Fibroblast of lung (primary cell): ENCODE measurements around the gene WNT7A. TPM values are rescaled to one million over a fixed set of nuclear protein-coding genes. Genes with fewer than 3 reads are reported as not detected.

Experiments
- DNase-seq, 2 donors: peaks; one replicate each; pipeline versions ENCODE4 v3.0.0 to v3.0.0-alpha.2; 2010; ENCODE audit warnings: low read depth in 2 of 2
- H2AFZ ChIP-seq: 2 replicates; pipeline ENCODE4 v1.5.1; 2012; ENCODE audit warnings: low read length, control low read depth, inconsistent platforms
- H3K27ac ChIP-seq: 2 replicates; pipeline ENCODE4 v1.5.1; 2011; ENCODE audit warnings: low read length, control low read depth; ENCODE audit not compliant: insufficient read depth
- H3K27me3 ChIP-seq: 2 replicates; pipeline ENCODE4 v1.5.1; 2011; ENCODE audit warnings: mild to moderate bottlenecking, low read length; ENCODE audit not compliant: control insufficient read depth, insufficient read depth
- H3K36me3 ChIP-seq: 2 replicates; pipeline ENCODE4 v1.5.1; 2011; ENCODE audit warnings: low read length; ENCODE audit not compliant: control insufficient read depth, insufficient read depth
- H3K4me1 ChIP-seq: 2 replicates; pipeline ENCODE4 v1.5.1; 2011; ENCODE audit warnings: low read length; ENCODE audit not compliant: control insufficient read depth, insufficient read depth; ENCODE audit errors: extremely low read depth
- H3K4me2 ChIP-seq: 2 replicates; pipeline ENCODE4 v1.5.1; 2011; ENCODE audit warnings: low read length, control low read depth; ENCODE audit not compliant: insufficient read depth; ENCODE audit errors: extremely low read depth
- H3K4me3 ChIP-seq, 4 experiments: fragments of 200-600 bp in 1 of 4; sonication (generic) in 1 of 4; replicated peaks in 1 of 4; 2 replicates each; pipeline ENCODE4 v1.5.1; 2011 to 2016; ENCODE audit warnings: low read length in 4 of 4, low read depth in 3 of 4, mild to moderate bottlenecking in 3 of 4, control low read depth in 2 of 4, inconsistent platforms in 1 of 4, mixed read lengths in 1 of 4; ENCODE audit not compliant: insufficient read depth in 1 of 4; ENCODE audit errors: control extremely low read depth in 1 of 4
- H3K79me2 ChIP-seq: 2 replicates; pipeline ENCODE4 v1.5.1; 2012; ENCODE audit warnings: mild to moderate bottlenecking, low read length, inconsistent platforms; ENCODE audit not compliant: control insufficient read depth, insufficient read depth
- H3K9ac ChIP-seq: 2 replicates; pipeline ENCODE4 v1.5.1; 2011; ENCODE audit warnings: mild to moderate bottlenecking, low read length, control low read depth; ENCODE audit not compliant: insufficient read depth
- H3K9me3 ChIP-seq: 2 replicates; pipeline ENCODE4 v1.5.1; 2012; ENCODE audit warnings: low read depth, low read length; ENCODE audit not compliant: control insufficient read depth, insufficient read depth
- H4K20me1 ChIP-seq: 2 replicates; pipeline ENCODE4 v1.5.1; 2011; ENCODE audit warnings: low read length; ENCODE audit not compliant: control insufficient read depth, insufficient read depth; ENCODE audit errors: extremely low read depth
- CTCF ChIP-seq, 2 donors: IDR thresholded peaks in 1 of 2; conservative IDR thresholded peaks in 1 of 2; 1 replicate in 1 of 2; 2 replicates in 1 of 2; pipeline ENCODE4 v1.5.1; 2011 to 2012; ENCODE audit warnings: low read length in 2 of 2, control low read depth in 1 of 2, inconsistent platforms in 1 of 2, low read depth in 1 of 2, mild to moderate bottlenecking in 1 of 2
- EZH2 ChIP-seq: IDR thresholded peaks from 2 replicates; pipeline ENCODE4 v1.5.1; 2012; ENCODE audit warnings: low read length, control low read depth, mild to moderate bottlenecking; ENCODE audit errors: missing control alignments
- polyA plus RNA-seq, 2 donors: library from polyadenylated mRNA; depleted of rRNA in 1 of 2; stranded (reverse) in 1 of 2; unstranded in 1 of 2; fragments of >200 nt; gene quantifications; 2 replicates each; pipeline ENCODE4 v1.2.1, GENCODE V29; 2011 to 2012; ENCODE audit warnings: missing spikeins in 1 of 2
- total RNA-seq: library from RNA; depleted of rRNA; stranded (reverse); fragments of >200 nt; gene quantifications from 2 replicates; pipeline ENCODE4 v1.2.1, GENCODE V29; 2014

WNT7A gene
- total and polyA plus RNA-seq, 2 donors (not counting 1 experiment from before 2014, with no cell fraction given) = not detected

DNA sequence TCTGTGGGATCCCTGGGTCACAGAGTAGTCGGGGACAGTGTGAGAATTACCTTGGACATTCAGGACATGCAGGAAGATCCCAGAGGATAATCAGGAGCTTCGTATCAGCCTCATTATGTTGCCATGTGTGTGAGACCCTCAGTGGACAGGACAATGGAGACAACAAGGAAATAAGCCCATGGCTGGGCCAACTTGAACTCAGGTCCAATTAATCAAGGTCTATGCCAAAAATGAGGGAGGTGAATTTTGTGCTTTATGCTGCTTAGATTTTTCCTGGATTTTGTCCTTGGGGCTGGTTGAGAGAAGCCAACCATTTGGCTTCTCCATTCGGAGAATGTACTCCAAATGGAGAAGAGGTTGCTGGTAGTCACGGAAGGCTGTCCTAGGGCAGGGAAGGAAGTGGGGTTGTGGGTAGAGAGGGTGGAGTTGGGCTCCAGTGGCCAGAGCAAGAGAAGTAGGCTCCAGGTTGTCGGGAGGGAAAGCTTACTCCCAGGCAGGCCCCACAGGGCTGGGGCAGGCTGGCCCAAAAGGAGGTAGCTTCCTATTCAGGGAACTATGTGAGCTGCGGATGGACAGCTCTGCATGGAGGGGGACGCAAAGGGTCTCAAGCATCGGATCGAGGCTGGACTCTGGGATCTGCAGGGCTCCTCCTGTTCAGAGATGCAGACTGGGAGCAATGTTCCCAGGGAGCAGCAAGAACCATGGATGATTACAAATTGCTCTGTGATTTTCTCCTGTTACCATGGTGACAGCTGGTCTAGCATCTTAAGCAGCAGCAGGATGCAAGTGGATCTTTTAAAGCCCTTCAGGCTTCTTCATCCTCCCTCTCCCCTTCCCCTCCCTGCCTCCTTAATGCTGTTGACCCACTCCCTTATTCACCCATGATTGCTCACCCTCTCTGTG, 91.1 kb downstream of the WNT7A start:
- Histone ChIP-seq H3K27ac (no peak overlapping the region), H3K4me2 (no peak overlapping the region), H3K79me2 (no peaks in the 10 kb centered on the region), H3K9me3 (no peaks in the 10 kb centered on the region), H3K36me3 (no peaks in the 10 kb centered on the region), H3K4me3 (no peak overlapping the region), H3K27me3 (no peaks in the 10 kb centered on the region), H4K20me1 (no peaks in the 10 kb centered on the region), H3K9ac (no peak overlapping the region), H3K4me1 (no peaks in the 10 kb centered on the region), H2AFZ (no peak overlapping the region)
- no peak for DNase-seq
- TF ChIP-seq CTCF (conservative IDR thresholded peaks at IDR 0.05 in 1 of 2, IDR thresholded peaks at IDR 0.05 in 1 of 2; ENCODE audit: low read depth in 1 of 2, low read length in 2 of 2) (no peak), EZH2 (no peak)

DNA sequence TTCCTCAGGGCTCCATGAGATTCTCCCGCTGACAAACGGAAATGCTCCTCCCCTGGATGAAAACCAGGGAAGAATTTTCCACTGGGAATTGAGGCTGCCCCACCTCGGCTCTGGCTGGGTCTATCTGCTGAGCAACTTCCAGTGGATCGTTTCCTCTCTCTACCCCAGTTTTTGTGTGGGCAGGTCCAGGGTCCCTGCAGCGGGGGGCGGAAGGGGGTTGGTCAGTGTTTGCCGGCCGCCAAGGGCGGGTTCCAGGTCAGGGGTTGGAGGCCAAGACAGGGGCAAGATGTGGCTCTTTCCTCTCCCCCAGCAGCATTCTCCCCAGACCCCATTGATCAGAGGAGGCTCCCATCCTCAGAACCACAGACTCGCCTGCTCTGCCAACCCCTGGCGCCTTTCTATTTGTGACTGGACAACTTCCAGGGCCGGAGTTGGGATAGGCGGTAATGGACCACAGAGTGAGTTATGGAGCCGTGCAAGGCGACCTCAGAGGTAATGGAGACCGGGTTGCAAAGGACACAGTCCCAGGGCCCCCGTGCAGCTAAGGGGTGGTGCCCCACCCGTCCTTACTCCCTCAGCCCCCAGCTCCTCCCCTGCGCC, 92.2 kb downstream of the WNT7A start:
- Histone ChIP-seq H2AFZ (no peak overlapping the region), H3K27ac (no peak overlapping the region), H3K4me2 (no peak overlapping the region), H3K9ac (no peak overlapping the region), H3K4me3 (no peak overlapping the region), H3K36me3 (no peaks in the 10 kb centered on the region), H3K9me3 (no peaks in the 10 kb centered on the region), H3K4me1 (no peaks in the 10 kb centered on the region), H4K20me1 (no peaks in the 10 kb centered on the region), H3K27me3 (no peaks in the 10 kb centered on the region), H3K79me2 (no peaks in the 10 kb centered on the region)
- no peak for DNase-seq
- TF ChIP-seq EZH2 (no peak), CTCF (conservative IDR thresholded peaks at IDR 0.05 in 1 of 2, IDR thresholded peaks at IDR 0.05 in 1 of 2; ENCODE audit: low read depth in 1 of 2, low read length in 2 of 2) (no peak)

DNA sequence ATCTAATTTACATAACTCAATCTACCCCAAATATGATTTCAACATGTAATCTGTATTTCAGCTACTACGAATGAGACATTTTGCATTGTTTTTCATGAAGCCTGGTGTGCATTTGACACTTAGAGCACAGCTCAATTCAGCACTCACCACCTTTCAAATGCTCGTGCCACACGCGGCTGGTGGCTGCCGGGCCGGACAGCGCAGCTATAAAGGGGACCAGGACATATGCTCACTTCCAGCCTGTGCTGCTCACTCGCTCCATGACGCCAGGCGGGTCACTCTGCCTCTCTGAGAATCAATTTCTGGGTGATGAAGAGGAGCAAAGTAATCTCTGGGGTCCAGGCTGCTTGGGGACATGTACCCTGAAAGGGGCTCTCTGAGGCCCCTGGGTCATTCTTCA, 93.1 kb downstream of the WNT7A start:
- no peak overlapping the region for H3K4me3 ChIP-seq
- TF ChIP-seq CTCF (conservative IDR thresholded peaks at IDR 0.05 in 1 of 2, IDR thresholded peaks at IDR 0.05 in 1 of 2; ENCODE audit: low read depth in 1 of 2, low read length in 2 of 2) = no peak
- TF ChIP-seq EZH2 = no peak
- DNase-seq = no peak
- H3K79me2 ChIP-seq = no peaks in the 10 kb centered on the region
- H4K20me1 ChIP-seq = no peaks in the 10 kb centered on the region
- H3K36me3 ChIP-seq = no peaks in the 10 kb centered on the region
- H3K9me3 ChIP-seq = no peaks in the 10 kb centered on the region
- no peaks in the 10 kb centered on the region for H3K4me1 ChIP-seq
- H3K27ac ChIP-seq = no peak overlapping the region
- H2AFZ ChIP-seq = no peak overlapping the region
- no peaks in the 10 kb centered on the region for H3K27me3 ChIP-seq
- no peak overlapping the region for H3K9ac ChIP-seq
- H3K4me2 ChIP-seq = no peak overlapping the region
